ENCODE results near the gene APBB1IP. TPM values are rescaled to one million over a fixed set of nuclear protein-coding genes. Genes with fewer than 3 reads are reported as not detected.

Gene APBB1IP
- total RNA-seq, 4 donors from 2014 or later, result 14.8 to 41.3 (median 26.2) TPM

DNA sequence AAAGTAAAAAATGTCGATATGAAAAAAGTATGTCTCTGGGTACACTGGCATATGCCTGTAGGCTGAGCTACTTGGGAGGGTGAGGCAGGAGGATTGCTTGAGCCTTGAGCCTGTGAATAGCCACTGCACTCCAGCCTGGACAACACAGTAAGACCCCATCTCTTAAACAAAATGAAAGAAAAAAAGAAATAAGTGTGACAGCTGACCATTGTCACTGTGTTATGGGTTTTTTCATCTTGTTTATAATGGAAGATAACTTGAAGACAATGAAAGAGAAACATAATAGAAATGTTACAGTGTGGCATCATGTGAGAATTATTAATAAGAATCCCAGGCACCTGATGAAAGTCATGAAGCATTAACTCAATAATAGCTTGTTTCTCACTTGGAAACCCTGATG lies 75.0 kb downstream of the APBB1IP start:
- TF ChIP-seq, protein P1, sequence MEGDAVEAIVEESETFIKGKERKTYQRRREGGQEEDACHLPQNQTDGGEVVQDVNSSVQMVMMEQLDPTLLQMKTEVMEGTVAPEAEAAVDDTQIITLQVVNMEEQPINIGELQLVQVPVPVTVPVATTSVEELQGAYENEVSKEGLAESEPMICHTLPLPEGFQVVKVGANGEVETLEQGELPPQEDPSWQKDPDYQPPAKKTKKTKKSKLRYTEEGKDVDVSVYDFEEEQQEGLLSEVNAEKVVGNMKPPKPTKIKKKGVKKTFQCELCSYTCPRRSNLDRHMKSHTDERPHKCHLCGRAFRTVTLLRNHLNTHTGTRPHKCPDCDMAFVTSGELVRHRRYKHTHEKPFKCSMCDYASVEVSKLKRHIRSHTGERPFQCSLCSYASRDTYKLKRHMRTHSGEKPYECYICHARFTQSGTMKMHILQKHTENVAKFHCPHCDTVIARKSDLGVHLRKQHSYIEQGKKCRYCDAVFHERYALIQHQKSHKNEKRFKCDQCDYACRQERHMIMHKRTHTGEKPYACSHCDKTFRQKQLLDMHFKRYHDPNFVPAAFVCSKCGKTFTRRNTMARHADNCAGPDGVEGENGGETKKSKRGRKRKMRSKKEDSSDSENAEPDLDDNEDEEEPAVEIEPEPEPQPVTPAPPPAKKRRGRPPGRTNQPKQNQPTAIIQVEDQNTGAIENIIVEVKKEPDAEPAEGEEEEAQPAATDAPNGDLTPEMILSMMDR (IDR thresholded peaks at IDR 0.05; ENCODE audit: low read depth), result no peak

DNA sequence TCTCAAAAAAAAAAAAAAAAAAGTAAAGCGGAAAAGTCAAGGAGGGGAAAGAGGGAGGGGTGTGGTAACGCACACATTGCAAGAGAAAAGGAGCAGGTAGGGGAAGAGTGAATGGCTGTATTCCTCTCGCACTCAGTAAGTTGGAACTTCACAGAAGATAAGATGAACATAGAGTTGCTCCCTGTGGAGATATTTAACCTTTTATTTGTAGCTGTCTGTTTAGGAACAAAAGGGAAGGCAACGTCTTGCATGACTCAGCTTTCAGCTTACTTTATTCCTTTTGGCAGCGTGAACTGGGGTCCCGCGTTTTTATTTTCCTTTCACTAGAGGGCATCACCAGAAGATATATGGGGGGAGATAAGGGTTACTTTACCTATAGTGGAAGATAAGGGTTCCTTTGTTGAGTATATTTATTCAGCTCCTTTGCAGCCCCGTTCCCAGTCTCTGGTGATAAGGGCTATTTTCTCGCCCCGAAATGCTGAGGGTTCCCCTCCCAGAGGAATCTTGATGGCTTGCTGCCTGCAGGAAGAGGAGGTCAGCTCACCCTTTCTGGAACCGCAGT lies 78.5 kb downstream of the APBB1IP start:
- TF ChIP-seq, protein P1 (IDR thresholded peaks at IDR 0.05; ENCODE audit: low read depth), result no peak

DNA sequence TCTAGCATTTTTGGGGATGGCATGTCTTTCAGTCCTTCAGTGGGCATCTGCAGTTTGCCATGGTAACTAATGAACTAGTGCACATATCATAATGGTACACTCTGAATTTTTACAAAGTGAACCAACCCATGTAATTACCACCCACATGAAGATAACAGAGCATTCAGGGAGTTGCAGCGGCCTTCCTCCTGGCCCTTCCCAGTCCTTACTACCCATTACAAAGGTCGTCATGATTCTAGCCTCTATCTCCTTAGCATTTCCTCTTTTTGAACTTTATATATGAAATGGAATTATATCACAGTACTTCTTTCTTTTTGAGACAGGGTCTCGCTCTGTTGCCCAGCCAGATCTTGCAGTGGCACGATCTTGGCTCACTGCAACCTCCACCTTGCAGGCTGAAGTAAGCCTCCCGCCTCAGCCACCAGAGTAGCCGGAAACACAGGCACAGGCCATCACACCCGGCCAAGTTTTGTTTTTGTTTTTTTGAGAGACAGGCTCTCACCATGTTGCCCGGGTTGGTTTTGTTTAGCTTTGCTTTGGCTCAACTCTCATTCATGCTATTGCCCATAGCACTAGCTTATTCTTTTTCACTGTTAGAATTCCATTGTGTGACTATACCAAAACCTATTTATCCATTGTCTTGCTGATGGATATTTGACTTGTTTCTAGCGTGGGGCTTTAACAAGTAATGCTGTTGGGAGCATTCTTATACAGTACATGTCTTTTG lies 79.2 kb downstream of the APBB1IP start:
- TF ChIP-seq, protein P1 (IDR thresholded peaks at IDR 0.05; ENCODE audit: low read depth), result no peak

DNA sequence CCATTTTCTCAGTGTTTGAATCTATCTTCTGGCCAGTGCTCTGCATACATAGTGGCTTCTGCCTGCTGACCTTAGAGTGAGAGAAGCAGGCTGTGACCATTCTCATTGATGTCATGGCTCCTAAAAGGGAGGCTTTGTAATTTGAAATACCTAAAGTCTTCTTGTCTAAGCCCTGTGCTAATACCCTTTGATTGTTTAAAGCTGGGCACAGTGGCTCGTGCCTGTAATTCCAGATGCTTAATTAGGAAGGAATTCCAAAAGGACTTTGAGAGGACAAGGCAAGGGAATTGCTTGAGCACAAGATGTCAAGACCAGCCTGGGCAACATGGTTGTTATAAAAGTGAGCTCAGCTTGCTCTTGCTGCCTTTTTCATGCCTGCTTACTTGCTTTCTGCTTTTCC lies 81.7 kb downstream of the APBB1IP start:
- TF ChIP-seq, protein P1 (IDR thresholded peaks at IDR 0.05; ENCODE audit: low read depth), result no peak

DNA sequence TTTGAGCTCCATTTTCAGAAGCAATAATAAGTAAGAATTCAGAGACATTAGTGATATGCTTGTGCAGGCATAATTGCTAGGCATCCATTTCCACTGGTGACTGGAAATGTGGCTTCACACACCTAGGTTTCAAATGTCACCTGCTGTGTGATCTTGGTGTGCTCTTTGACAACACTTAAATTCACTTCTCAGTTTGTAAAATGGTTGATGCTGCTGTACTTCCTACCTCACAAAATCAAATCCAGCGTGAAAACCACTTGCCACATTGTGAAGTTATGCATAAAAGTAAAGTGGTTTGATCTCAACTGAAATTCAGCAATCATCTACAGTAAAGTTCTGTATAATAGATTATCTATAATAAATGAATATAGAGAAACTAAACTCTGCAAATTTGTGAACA lies 82.4 kb downstream of the APBB1IP start:
- TF ChIP-seq, protein P1 (IDR thresholded peaks at IDR 0.05; ENCODE audit: low read depth), result no peak

DNA sequence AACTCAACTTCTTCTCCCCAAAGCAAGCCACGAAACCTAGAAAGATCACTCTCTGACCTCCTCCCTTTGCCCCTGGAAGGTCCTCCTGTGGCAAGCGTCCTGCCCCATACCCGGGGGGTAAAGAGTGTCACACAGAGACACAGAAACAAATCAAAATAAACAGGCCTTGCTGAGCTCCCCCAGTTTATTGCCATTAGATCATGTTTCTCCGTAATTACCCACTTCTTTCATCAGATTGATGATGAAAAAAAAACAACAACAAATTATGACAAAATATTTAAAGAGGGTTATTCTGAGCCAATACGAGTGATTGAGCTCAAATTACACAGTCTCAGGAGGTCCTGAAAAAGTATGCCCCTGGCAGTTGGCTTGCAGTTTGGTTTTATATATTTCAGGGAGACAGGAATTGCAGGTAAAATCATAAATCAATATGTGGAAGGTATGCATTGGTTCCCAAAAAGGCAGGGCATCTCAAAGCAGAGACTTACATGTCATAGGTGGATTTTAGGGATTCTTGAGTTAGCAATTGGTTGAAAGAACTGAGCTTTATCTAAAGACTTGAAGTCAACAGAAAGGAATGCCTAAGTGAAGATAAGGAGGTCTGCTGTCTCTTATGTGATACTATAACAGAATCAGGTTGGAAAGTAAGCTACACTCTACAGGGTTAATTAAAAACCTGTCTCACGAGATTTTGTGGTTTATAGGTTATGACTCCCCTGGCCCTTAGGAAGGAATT lies 86.2 kb downstream of the APBB1IP start:
- TF ChIP-seq, protein P1 (IDR thresholded peaks at IDR 0.05; ENCODE audit: low read depth), result no peak

GRCh38 chr10:26525586-26525985 lies 87.4 kb downstream of the APBB1IP start:
- TF ChIP-seq, protein P1 (IDR thresholded peaks at IDR 0.05; ENCODE audit: low read depth), result no peak
